SK-N-MC (cell line): Measurements from ENCODE around the gene HCN3.

Experiments used
- EZH2 ChIP-seq: fragments of 200-600 bp; sonication (generic); IDR thresholded peaks from one replicate; pipeline ENCODE4 v1.6.1; 2017; ENCODE audit warnings: antibody characterized with exemption
- POLR2AphosphoS5 ChIP-seq: IDR thresholded peaks from 2 replicates; pipeline ENCODE4 v1.6.1; 2012; ENCODE audit warnings: mild to moderate bottlenecking, low read depth, low read length, borderline replicate concordance

DNA sequence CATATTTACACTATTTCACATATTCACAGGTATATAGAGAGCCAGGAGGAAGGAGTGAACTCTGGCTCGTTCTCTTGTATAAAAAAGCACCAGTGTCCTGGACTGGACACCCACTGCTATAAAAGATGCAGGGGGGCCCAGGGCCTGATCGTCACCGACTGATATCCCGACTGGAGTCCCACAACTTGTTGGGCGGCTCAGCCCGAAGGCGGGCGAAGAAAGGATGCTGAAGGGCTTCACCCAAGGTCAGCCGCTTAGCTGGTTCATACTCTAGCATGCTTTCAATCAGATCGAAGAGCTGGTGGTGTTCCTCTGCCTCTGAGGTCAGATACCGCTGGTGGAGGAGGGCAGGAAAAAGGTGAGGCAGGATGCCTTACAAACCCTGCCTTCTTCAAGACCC lies 14.2 kb upstream of the HCN3 start:
- TF ChIP-seq EZH2 (no peak), POLR2AphosphoS5 (no peak)
